ENCODE results near the gene RPTOR.

DNA sequence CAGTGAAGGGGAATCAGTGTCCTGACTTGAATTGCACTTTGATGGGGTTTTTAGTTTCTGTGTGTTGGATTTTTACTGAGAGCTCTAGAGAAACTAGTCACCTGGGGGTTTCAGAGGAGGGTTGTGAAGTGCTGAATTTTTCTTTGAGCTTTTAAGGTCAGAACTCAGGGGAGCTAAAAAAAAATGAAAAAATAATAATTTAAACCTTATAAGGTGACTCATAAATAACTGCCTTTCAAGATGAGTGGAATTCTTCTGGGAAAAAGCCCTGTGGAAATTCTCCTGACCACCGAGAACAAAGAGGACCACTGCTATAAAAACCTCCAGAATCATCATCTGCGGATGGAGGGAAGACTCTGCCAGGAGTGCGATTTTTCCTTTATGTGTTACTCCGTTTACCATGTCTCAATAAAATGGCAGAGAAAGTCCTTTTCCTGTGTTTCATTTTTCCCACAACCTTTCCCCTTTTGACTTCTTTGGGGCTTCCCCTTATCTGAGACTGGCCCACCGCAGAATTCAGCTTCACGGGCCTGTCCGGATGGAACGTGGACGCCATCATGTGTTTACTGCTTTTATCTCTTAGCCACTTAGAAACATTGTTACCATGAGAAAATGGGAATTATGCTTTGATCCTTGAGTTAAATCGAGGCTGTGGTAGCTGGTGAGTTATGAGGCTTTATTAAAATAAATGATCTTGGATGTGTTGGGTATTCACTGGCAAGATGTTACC, 39.7 kb downstream of the RPTOR start:
- TF ChIP-seq POLR2AphosphoS5 (IDR thresholded peaks at IDR 0.05; ENCODE audit: borderline replicate concordance, low read depth, low read length), result no peak
- no peak for TF ChIP-seq EZH2 (IDR thresholded peaks at IDR 0.05)
